Measurements from ENCODE around the gene MGMT.

- TF ChIP-seq CTCF (IDR thresholded peaks at IDR 0.05), result no peak
- TF ChIP-seq ZFX (IDR thresholded peaks at IDR 0.05; ENCODE audit: borderline replicate concordance), result no peak
Measured at GRCh38 chr10:129719889-129720590, 253.0 kb downstream of the MGMT start.

Data from 22Rv1 (cell line).